GM19328 (cell line): ENCODE data around the gene CCT7.
"Not testable (repeated sequence)": the region's sequence is repeated elsewhere in the genome, so short reads cannot be mapped to it uniquely, and the experiment has no call there.

ENCODE experiments used
- ATAC-seq: cut with Tn5 transposase; IDR thresholded peaks from one replicate; pipeline ENCODE4 v1.9.1; 2021; ENCODE audit warnings: mild to moderate bottlenecking, moderate library complexity; ENCODE audit not compliant: unreplicated experiment

The CCT7 gene

DNA sequence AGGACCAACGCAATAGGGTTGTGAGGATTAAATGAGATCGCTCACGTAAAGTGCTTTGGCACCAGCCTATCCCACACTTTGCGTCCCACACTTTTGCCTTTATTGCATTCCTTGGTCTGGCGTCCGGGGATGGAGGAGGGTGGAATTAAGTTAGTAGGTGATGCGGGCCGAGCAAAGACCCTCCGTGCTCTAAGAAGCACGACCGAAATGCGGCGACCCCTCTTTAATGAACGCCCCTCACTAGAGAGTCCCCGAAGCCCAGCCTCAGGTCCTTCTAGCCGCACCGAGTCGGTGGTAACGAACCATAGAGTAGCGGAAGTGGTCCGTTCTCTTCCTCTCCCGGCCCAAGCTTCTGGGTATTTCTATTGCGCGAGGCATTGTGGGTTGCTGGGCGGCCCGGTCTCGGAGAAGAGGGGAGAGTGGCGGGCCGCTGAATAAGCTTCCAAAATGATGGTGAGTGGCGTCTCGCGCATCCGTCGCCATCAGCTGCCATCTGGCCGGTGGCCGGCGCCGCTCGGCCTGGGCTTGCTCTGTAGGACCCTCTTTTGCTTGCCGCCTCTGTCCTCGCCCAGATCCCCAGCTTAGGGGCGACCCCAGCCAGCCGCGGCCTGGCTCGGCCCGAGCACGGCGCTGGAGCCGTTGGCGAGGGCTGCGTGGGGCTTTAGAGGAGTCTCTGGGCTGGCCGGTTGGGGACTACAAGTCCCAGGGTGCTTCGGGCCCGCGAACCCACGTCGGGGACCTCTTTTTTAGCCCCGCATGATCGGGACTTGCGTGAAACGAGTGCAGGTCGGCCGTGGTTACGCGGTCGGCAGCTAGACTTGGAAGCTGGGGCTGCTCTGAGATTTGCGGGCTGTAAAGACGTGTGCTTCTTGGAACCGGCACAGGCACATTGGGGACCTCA, at the start of gene CCT7:
Gene CCT7, plus strand, starts transcription at position 377 of the 901 bp plus-strand sequence. Its CDS starts 71 bp downstream, at position 448.
- peak; percentile 53 for ATAC-seq

DNA sequence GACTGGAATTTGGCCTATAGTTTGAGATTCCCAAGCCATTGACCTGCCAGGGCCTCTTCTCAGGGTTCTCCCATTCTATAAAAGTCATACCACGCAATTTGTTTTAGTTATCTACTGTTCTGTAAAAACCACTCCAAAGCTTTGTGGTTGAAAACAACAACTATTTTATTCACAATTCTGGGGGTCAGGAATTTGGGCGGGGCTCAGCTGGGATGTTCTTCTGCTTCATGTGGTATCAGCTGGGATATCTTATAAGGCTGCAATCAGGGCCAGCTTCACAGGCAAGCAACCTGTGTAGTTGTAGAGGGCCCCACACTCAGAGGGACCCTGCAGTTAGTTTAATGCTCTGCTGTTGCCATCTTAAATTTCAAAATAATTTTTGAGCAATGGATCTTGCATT, 48.1 kb upstream of the CCT7 start:
- no peak for ATAC-seq

DNA sequence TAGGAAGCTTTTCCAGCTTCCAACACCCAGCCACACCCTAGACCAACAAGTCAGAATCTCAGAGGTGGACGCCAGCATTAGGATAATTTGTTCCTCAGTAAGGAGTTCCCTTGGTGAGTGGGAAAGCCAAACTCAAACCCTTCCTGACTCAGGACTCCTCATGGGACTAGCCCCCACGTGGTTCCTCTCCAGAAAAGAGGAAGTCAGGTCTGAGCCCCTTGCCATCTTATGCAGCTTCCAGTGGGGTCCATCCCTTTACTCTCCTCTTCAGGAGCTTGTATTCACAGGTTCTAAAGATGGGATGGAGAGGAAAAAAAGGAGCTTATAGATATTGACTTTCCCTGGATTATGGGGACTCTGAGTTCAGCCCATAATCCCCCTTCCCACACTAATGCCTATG, 46.6 kb upstream of the CCT7 start:
- no peak for ATAC-seq

DNA sequence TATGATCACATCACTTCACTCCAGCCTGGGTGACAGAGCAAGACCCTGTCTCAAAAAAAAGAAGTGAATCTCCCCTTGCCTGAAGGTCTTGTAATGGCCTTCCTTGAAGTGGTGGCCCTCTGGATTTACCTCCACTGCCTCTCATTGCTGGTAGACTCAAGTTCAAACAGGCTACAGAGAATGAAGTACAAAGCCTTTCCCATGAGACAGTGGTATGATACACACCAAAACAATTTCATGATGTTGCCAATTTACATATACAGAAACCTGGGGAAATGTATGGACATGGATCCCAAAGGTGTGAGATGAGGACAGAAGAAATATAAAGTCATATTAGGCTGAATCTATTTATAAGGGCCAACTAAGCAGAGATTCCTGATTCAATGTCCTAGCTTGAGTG, 36.5 kb upstream of the CCT7 start:
- no peak for ATAC-seq

DNA sequence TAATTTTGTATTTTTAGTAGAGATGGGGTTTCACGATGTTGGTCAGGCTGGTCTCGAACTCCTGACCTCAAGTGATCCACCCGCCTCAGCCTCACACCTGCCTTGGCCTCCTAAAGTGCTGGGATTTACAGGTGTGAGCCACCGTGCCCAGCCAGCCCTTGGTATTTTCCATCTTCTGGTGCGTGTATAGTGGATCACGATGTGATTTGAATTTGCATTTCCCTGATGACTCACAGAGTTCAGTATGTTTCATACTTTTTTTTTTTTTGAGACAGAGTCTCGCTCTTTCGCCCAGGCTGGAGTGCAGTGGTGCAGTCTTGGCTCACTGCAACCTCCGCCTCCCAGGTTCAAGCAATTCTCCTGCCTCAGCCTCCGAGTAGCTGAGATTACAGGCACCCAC, 33.8 kb upstream of the CCT7 start:
- not testable (repeated sequence) for ATAC-seq

DNA sequence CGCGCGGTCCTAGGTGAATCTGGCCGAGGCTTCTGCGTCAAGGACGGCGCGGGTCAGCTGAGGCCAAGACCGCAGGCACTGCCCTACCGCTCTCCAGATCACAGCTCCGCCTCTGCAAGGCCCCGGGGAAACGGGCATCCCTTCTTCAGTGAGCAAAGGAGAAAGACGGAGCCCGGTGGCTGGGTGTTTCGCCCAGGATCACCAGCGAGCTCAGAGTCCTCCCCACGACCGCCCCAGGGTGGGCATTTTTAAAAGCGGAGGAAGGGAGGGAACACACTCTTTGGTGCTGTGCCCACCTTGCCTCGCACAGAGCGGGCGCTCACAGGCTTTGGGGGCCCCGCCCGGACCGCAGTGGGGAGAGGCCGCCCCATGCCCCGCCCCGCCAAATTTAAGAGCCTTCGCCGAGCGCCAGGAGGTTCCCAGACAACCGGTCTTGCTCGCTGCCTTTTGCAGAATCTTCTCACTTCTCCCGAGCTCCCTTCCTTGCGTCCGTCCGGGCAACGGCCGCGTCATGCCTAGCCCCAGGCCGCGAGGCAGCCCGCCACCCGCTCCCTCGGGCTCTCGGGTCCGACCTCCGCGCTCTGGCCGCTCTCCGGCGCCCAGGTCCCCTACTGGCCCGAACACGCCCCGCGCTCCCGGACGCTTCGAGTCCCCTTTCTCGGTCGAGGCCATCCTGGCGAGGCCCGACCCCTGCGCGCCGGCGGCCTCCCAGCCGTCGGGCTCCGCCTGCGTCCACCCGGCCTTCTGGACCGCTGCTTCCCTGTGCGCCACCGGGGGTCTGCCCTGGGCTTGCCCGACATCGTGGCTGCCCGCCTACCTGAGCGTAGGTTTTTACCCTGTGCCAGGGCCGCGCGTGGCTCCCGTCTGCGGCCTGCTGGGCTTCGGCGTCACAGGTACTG, 31.7 kb upstream of the CCT7 start, which contains the start of gene NOTO:
Gene NOTO, plus strand, starts transcription at position 419 of the 899 bp plus-strand sequence. Its CDS starts 93 bp downstream, at position 512.
- ATAC-seq, result no peak

DNA sequence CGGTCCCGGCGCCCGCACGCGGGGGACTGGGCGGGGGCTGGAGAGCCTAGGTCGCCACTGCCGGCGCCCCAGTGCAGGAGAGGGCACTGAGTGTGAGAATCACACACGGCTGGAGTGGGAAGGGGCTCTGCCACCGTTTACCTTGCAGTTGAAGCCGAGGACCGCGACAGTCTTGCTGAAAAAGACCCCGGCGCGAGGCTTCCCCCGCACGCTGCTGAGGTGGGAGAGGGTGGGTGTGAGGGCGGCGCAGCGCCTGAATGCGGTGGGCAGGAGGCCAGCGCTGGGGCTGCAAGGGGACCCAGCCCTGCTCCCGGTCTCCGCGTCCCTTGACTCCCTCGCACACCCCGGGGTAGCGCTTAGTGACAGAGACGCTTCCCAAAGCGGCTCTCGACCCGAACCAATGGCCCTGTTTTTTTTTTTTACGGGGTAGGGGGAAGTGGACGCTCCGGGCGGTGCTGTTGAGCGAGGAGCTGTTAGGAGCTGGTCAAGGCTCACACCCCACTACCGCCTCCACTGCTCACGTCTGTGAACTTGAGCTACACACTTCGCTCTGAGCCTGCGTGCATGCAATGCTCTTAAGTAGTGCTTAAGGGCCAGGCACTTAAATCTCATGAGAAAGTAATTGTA, 30.9 kb upstream of the CCT7 start:
- no peak for ATAC-seq

DNA sequence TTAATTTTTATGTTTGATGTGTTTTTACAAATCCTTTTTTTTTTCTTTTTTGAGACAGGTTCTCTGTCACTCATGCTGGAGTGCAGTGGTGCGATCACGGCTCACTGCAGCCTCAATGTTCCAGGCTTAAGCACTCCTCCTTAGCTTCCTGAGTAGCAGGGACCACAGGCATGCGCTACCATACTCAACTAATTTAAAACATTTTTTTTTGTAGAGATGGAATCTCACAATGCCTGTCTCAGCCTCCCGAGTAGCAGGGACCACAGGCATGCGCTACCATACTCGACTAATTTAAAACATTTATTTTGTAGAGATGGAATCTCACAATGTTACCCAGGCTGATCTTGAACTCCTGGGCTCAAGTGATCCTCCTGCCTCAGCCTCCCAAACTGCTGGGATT, 28.5 kb upstream of the CCT7 start:
- no peak for ATAC-seq

DNA sequence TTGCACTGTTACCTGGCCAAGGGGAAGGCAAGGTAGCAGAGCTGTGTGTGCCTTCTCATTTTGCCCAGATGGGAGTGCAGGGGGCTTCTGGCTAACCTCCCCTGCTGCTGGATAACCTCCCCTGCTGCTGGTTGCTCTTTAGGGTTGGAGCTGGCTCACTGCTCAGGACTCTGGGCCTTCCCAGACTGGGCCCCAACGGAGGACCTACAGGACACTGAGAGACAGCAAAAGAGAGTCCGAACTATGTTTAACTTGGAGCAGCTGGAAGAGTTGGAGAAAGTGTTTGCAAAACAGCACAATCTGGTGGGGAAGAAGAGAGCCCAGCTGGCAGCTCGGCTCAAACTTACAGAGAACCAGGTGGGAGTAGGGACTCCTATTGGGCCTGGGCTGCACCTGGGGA, 25.9 kb upstream of the CCT7 start:
- ATAC-seq, result no peak

DNA sequence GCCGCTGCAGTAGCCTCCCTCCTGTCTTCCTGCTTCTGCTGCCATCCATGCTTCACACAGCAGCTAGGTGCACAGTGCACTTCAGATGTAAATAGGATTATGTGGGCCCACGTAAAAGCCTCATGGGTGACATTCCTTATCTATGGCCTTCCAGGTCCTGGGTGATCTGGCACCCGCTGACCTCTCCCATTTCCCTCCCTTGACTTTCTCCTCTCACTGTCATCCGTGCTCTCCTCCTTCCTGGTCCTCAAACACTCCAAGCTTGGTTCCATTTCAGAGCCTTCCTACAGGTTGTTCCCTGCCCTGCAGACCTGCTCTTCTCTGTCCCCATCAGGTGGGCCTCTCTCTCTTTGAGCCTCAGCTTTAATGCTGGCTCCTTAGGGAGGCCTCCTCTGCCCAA, 24.1 kb upstream of the CCT7 start:
- ATAC-seq, result no peak

DNA sequence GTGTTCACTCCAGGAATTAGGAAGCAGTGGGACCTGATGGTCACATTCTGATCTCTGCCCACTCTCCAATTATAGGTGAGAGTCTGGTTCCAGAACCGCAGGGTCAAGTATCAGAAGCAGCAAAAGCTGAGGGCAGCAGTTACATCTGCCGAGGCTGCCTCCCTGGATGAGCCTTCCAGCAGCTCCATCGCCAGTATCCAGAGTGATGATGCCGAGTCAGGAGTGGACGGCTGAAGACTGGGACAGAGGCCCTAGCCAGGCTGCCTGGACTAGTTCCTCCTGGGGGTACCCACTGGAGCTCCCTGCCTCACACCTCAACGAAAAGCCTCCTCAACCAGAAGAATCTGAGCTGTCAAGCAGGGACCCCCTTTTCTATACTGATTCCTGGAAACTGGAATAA, 23.4 kb upstream of the CCT7 start:
- ATAC-seq, result no peak

DNA sequence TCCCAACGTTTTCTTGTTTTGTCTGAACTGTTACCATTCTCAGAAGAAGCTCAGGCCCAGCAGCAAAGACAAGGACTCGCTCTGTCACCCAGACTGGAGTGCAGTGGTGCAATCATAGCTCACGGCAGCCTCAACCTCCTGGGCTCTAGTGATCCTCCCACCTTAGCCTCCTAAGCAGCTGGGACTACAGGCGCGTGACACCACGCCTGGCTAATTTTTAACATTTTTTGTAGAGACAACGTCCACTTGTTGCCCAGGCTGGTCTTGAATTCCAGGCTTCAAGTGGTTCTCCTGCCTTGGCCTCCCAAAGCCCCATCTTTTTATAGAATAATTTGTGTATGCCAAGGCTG, 22.0 kb upstream of the CCT7 start:
- ATAC-seq, result no peak

DNA sequence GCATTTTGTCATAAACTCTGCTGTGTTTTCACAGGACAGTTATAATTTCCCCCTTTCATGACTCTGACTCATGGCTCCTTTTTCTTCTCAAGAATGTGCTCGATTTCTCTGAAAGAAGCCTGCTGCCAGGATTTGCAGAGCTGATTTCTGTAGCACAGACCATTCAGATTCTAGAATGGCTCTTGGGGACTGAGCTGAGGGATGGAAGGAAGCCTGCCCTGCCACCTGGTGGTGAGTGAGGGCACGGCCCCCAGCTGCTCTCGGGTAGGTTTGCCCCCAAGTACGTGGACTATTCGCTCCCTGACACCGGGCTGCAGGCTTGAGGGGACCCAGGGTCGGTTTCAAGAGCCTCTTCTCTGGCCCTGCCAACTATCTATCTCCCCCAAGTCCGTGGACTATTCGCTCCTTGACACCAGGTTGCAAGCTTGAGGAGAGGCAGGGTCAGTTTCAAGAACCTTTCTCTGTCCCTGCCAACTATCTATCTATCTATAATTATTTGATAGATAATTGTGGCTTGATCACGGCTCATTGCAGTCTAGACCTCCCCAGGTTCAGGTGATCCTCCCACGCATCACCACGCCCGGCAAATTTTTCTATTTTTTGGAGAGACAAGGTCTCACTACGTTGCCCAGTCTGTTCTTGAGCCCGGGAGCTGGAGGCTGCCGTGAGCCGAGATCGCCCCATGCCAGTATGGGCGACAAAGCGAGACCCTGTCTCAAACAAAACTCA, 21.5 kb upstream of the CCT7 start:
- peak; percentile 60 for ATAC-seq

DNA sequence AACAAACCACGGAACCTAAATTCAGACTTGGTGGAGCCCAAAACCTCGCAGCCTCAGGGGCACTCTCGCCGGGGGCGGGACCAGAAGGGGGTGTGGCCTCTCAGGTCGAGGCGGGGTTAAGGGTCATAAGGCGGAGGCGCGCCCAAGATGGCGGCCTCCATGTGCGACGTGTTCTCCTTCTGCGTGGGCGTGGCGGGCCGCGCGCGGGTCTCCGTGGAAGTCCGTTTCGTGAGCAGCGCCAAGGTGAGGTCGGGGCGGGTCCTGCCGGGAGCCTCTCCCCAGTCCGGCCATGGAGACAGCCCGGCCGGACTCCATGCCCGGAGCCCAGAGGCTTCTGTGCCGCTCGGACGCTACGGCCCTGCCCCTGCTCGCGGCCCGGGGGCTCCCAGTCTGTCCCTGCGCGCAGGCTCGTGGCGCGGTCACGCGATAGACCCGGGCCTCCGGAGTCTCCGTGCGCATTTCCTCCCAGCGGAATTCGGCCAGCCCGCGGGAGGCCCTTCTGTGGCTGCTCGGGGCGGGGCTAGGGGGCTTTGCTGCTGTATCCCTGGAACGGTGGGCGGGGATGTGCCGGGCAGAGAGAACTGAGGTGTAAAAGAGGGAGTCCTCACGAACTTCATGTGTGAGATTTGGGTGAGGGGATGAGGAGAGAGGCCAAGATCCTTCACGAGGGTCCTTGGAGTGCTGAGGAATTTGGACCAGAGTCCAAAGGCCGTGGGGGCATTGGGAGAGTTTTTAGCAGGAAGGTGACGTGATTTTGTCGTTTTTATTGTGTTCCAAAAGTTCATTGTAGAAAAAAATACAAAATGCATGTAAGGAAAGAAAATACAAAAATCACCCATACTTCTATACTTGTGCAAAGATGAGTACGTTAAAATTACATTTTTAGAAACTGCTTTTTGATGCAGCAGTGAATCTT, 19.7 kb upstream of the CCT7 start, which contains the start of gene SMYD5:
Gene SMYD5, plus strand, starts transcription at position 126 of the 916 bp plus-strand sequence. Its CDS starts 22 bp downstream, at position 148.
- peak; percentile 92 for ATAC-seq

DNA sequence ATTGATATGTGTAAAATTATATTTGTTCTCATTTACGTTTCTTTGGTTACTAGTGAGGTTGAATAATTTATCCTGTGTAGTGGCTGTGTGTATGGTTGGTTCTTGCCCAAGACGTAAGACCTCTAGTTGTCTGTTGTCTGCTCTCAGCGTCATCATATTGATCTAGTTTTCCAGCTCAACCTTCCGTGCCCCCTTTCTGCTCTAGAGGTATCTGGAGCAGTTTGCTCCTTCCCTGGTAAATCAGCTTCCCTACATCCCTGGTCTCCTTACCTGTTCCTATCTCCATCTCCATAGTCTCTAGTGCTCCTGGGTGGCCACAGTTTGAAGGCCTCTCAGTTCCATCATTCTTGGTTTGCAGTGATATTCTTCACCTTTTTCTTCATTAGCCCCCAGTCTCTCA, 18.9 kb upstream of the CCT7 start:
- no peak for ATAC-seq

DNA sequence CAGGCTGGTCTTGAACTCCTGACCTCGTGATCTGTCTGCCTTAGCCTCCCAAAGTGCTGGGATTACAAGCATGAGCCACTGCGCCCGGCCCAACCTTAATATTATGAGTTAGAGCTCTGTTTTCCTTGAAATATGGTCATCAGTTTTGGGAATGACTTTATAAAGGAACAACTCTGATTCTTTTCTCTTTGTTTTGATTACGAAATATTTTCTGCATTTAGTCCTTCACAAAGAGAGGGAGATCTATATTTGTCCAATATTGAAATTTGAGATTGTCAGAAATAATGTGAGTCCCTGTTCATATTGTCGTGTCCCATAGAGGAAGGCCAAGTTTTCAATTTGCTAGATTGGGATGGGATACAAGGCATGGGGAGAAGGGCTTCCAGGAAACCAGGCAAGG, 16.9 kb upstream of the CCT7 start:
- no peak for ATAC-seq

DNA sequence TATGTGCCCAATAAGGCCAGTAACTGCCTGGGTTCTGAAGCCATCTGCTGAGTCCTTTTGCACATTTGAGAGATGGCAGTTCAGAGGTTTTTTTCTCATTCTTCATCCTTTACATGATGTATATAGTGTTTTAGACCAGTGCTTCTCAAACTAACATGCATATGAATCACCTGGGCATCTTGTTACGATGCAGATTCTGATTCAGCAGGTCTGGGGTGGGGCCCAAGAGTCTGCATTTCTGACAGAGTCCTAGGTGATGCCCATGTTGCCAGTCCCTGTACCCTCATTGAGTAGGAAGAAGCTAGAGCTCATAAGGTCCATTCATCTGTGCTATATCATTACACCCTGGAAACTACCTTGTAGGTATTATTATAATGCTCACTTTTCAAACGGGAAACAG, 16.3 kb upstream of the CCT7 start:
- no peak for ATAC-seq

DNA sequence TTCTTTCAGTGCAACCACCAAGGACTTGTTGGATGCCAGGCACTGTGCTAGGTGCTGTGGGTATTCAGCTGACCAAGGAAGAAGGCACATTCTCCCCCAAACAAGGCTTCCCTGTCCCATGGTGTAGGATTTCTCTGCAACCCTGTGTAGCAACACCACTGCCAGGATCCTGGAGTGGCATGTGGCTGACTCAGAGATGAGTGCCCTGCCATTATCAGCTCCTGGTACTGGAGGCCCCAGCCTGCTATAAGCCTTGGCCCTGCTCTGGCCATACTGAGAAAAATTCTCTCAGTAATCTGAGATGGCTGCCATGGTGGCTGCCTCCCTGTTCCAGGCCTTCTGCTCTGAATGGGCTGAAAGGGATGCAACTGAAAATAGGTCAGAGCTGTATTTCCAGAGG, 15.8 kb upstream of the CCT7 start:
- ATAC-seq, result no peak

DNA sequence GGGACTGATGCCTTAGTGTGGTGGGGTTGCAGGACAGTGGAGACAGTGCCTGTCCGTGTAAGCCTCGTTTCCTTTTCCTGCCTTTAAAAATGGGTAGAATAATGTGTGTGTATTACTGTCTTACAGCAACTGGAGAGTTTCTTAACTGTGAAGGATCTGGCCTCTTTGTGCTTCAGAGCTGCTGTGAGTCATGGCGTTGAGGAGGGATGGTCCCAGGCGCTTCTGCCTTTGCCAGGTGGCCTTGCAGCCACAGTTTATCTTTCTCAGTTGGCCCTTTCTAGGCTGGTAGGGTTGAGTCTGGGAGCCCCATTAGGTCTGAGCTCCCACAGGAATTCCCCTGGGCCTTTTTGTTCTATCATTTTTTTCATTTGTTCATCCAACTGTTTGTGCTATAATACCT, 10.3 kb upstream of the CCT7 start:
- ATAC-seq, result no peak
